ENCODE results near the gene ZNF107.
"Not testable (repeated sequence)": the region's sequence is repeated elsewhere in the genome, so short reads cannot be mapped to it uniquely, and the experiment has no call there.

Gene ZNF107

GRCh38 chr7:64642875-64643274 is 23.1 kb upstream of the ZNF107 start:
- in situ Hi-C loops (cut with MboI; ENCODE audit: low sequenced_read_pairs), result no loop called here

- in situ Hi-C loops (cut with MboI; ENCODE audit: low sequenced_read_pairs), result no loop called here
These were observed 22.4 kb upstream of the ZNF107 start for GRCh38 chr7:64643566-64643965.

GRCh38 chr7:64651203-64651602 is 14.7 kb upstream of the ZNF107 start:
- in situ Hi-C loops (cut with MboI; ENCODE audit: low sequenced_read_pairs), result no loop called here

GRCh38 chr7:64651632-64652165 is 14.2 kb upstream of the ZNF107 start:
- in situ Hi-C loops (cut with MboI; ENCODE audit: low sequenced_read_pairs), result no loop called here

- in situ Hi-C loops (cut with MboI; ENCODE audit: low sequenced_read_pairs), result no loop called here
These were observed 12.1 kb upstream of the ZNF107 start for GRCh38 chr7:64653721-64654401.

GRCh38 chr7:64654796-64655548 is 11.0 kb upstream of the ZNF107 start:
- in situ Hi-C loops (cut with MboI; ENCODE audit: low sequenced_read_pairs), result no loop called here

- in situ Hi-C loops (cut with MboI; ENCODE audit: low sequenced_read_pairs), result no loop called here
These were observed 10.1 kb upstream of the ZNF107 start for GRCh38 chr7:64655811-64656210.

GRCh38 chr7:64656489-64656888 is 9.4 kb upstream of the ZNF107 start:
- in situ Hi-C loops (cut with MboI; ENCODE audit: low sequenced_read_pairs), result no loop called here

GRCh38 chr7:64662091-64662490 is 3.8 kb upstream of the ZNF107 start:
- in situ Hi-C loops (cut with MboI; ENCODE audit: low sequenced_read_pairs), result not testable (repeated sequence)

GRCh38 chr7:64666663-64667050 is 724 bp downstream of the ZNF107 start:
- in situ Hi-C loops (cut with MboI; ENCODE audit: low sequenced_read_pairs), result no loop called here

GRCh38 chr7:64667311-64667710 is 1.4 kb downstream of the ZNF107 start:
- in situ Hi-C loops (cut with MboI; ENCODE audit: low sequenced_read_pairs), result no loop called here

GRCh38 chr7:64672414-64672813 is 6.5 kb downstream of the ZNF107 start:
- in situ Hi-C loops (cut with MboI; ENCODE audit: low sequenced_read_pairs), result no loop called here

GRCh38 chr7:64685091-64685490 is 19.2 kb downstream of the ZNF107 start:
- in situ Hi-C loops (cut with MboI; ENCODE audit: low sequenced_read_pairs), result no loop called here

GRCh38 chr7:64685741-64686140 is 19.8 kb downstream of the ZNF107 start:
- in situ Hi-C loops (cut with MboI; ENCODE audit: low sequenced_read_pairs), result no loop called here

GRCh38 chr7:64686493-64687184 is 20.7 kb downstream of the ZNF107 start:
- in situ Hi-C loops (cut with MboI; ENCODE audit: low sequenced_read_pairs), result no loop called here

GRCh38 chr7:64687249-64687648 is 21.3 kb downstream of the ZNF107 start:
- in situ Hi-C loops (cut with MboI; ENCODE audit: low sequenced_read_pairs), result no loop called here

GRCh38 chr7:64688988-64689387 is 23.1 kb downstream of the ZNF107 start:
- in situ Hi-C loops (cut with MboI; ENCODE audit: low sequenced_read_pairs), result no loop called here

GRCh38 chr7:64691831-64692230 is 25.9 kb downstream of the ZNF107 start:
- in situ Hi-C loops (cut with MboI; ENCODE audit: low sequenced_read_pairs), result no loop called here

GRCh38 chr7:64697863-64698262 is 31.9 kb downstream of the ZNF107 start:
- in situ Hi-C loops (cut with MboI; ENCODE audit: low sequenced_read_pairs), result not testable (repeated sequence)

GRCh38 chr7:64706625-64707292 is 40.8 kb downstream of the ZNF107 start:
- in situ Hi-C loops (cut with MboI; ENCODE audit: low sequenced_read_pairs), result no loop called here

- in situ Hi-C loops (cut with MboI; ENCODE audit: low sequenced_read_pairs), result not testable (repeated sequence)
These were observed 52.0 kb downstream of the ZNF107 start for GRCh38 chr7:64717896-64718295.
